ENCODE measurements around the gene SLC23A1.

Gene SLC23A1

GRCh38 chr5:139392678-139393496 lies 9.8 kb upstream of the SLC23A1 start:
- Histone ChIP-seq H3K27ac (peak overlapping the region; percentile 89), H3K4me3 (IDR thresholded peaks at IDR 0.05; ENCODE audit: insufficient read depth, low read depth, low read length) (no peak overlapping the region), H3K9ac (peak overlapping the region; percentile 93), H3K4me1 (ENCODE audit: low read depth, poor library complexity, severe bottlenecking) (peaks cover 37% of the 10 kb centered on the region), H3K4me2 (peak overlapping the region; percentile 87), H3K79me2 (ENCODE audit: insufficient read depth, low read depth) (peaks cover 63% of the 10 kb centered on the region), H4K20me1 (ENCODE audit: insufficient read depth) (no peaks in the 10 kb centered on the region), H3K36me3 (ENCODE audit: insufficient read depth) (no peaks in the 10 kb centered on the region), H2AFZ (ENCODE audit: low read depth) (peak overlapping the region; percentile 63), H3K27me3 (ENCODE audit: insufficient read depth, low read depth) (no peaks in the 10 kb centered on the region)
- TF ChIP-seq CTCF (conservative IDR thresholded peaks at IDR 0.05; ENCODE audit: low read depth, low read length) = peak; percentile 63

GRCh38 chr5:139392324-139392677 lies 9.2 kb upstream of the SLC23A1 start:
- H3K36me3 ChIP-seq (ENCODE audit: insufficient read depth) = no peaks in the 10 kb centered on the region
- H3K27ac ChIP-seq = peak overlapping the region; percentile 89
- no peaks in the 10 kb centered on the region for H3K27me3 ChIP-seq (ENCODE audit: insufficient read depth, low read depth)
- TF ChIP-seq CTCF (conservative IDR thresholded peaks at IDR 0.05; ENCODE audit: low read depth, low read length) = no peak
- peaks cover 69% of the 10 kb centered on the region for H3K79me2 ChIP-seq (ENCODE audit: insufficient read depth, low read depth)
- peak overlapping the region; percentile 63 for H2AFZ ChIP-seq (ENCODE audit: low read depth)
- H4K20me1 ChIP-seq (ENCODE audit: insufficient read depth) = no peaks in the 10 kb centered on the region
- peaks cover 43% of the 10 kb centered on the region for H3K4me1 ChIP-seq (ENCODE audit: low read depth, poor library complexity, severe bottlenecking)
- H3K9ac ChIP-seq = peak overlapping the region; percentile 93
- peak overlapping the region; percentile 87; the same call in 1 of the 2 replicates for H3K4me2 ChIP-seq
- no peak overlapping the region for H3K4me3 ChIP-seq (IDR thresholded peaks at IDR 0.05; ENCODE audit: insufficient read depth, low read depth, low read length)

- H4K20me1 ChIP-seq (ENCODE audit: insufficient read depth) = no peaks in the 10 kb centered on the region
- H3K4me1 ChIP-seq (ENCODE audit: low read depth, poor library complexity, severe bottlenecking) = peaks cover 48% of the 10 kb centered on the region
- peaks cover 74% of the 10 kb centered on the region for H3K79me2 ChIP-seq (ENCODE audit: insufficient read depth, low read depth)
- peak overlapping the region; percentile 63; the same call in 1 of the 2 replicates for H2AFZ ChIP-seq (ENCODE audit: low read depth)
- H3K4me2 ChIP-seq = peak overlapping the region; percentile 87
- H3K36me3 ChIP-seq (ENCODE audit: insufficient read depth) = no peaks in the 10 kb centered on the region
- H3K9ac ChIP-seq = peak overlapping the region; percentile 93
- peak overlapping the region; percentile 89 for H3K27ac ChIP-seq
- H3K4me3 ChIP-seq (IDR thresholded peaks at IDR 0.05; ENCODE audit: insufficient read depth, low read depth, low read length) = no peak overlapping the region
- no peaks in the 10 kb centered on the region for H3K27me3 ChIP-seq (ENCODE audit: insufficient read depth, low read depth)
- no peak for TF ChIP-seq CTCF (conservative IDR thresholded peaks at IDR 0.05; ENCODE audit: low read depth, low read length)
Observed at GRCh38 chr5:139391570-139392323, 8.7 kb upstream of the SLC23A1 start.

- Histone ChIP-seq H3K9ac (peak overlapping the region; percentile 93), H3K4me1 (ENCODE audit: low read depth, poor library complexity, severe bottlenecking) (peaks cover 51% of the 10 kb centered on the region), H3K27me3 (ENCODE audit: insufficient read depth, low read depth) (no peaks in the 10 kb centered on the region), H3K4me3 (IDR thresholded peaks at IDR 0.05; ENCODE audit: insufficient read depth, low read depth, low read length) (no peak overlapping the region), H2AFZ (ENCODE audit: low read depth) (peak overlapping the region; percentile 63; the same call in 1 of the 2 replicates), H3K4me2 (peak overlapping the region; percentile 87), H3K79me2 (ENCODE audit: insufficient read depth, low read depth) (peaks cover 76% of the 10 kb centered on the region), H3K27ac (peak overlapping the region; percentile 89), H4K20me1 (ENCODE audit: insufficient read depth) (no peaks in the 10 kb centered on the region), H3K36me3 (ENCODE audit: insufficient read depth) (no peaks in the 10 kb centered on the region)
- TF ChIP-seq CTCF (conservative IDR thresholded peaks at IDR 0.05; ENCODE audit: low read depth, low read length) = no peak
Observed at GRCh38 chr5:139390639-139391569, 7.8 kb upstream of the SLC23A1 start.

Measured in KMS-11 (cell line).